ENCODE data around the gene ZNF691. TPM values are rescaled to one million over a fixed set of nuclear protein-coding genes. Genes with fewer than 3 reads are reported as not detected.
A peak's percentile ranks its signal among the peaks of the same experiment; 100 is the strongest.

Gene ZNF691
- total and polyA plus RNA-seq, 9 donors, result 7.9 to 14.1 (median 12.3) TPM

GRCh38 chr1:42886046-42886739, 39.8 kb downstream of the ZNF691 start:
- intact Hi-C loops (cut with DNase I), result no loop called here
- TF ChIP-seq CTCF (IDR thresholded peaks at IDR 0.05), result no peak
- TF ChIP-seq EP300 (IDR thresholded peaks at IDR 0.05), result no peak
- no peak for TF ChIP-seq POLR2A (IDR thresholded peaks at IDR 0.05)
- WGBS, 3 donors, result 80 to 82% (median 81%) methylated on average over 16 of the region's 16 CpGs

GRCh38 chr1:42886800-42887199, 40.4 kb downstream of the ZNF691 start:
- intact Hi-C loops (cut with DNase I), result no loop called here
- Histone ChIP-seq H3K27ac (no peak overlapping the region), H3K9me3 (no peaks in the 10 kb centered on the region), H3K27me3 (no peaks in the 10 kb centered on the region), H3K36me3 (no peaks in the 10 kb centered on the region), H3K4me3 (no peak overlapping the region), H3K4me1 (ENCODE audit: insufficient read depth) (no peaks in the 10 kb centered on the region)
- 48 to 50% (median 49%) methylated on average over 20 to 21 of the region's 21 CpGs for WGBS, 3 donors
- DNase-seq, result peak in 2 of 5 donors; percentile 33 to 43
- TF ChIP-seq POLR2A (IDR thresholded peaks at IDR 0.05), result no peak
- no peak for TF ChIP-seq CTCF (IDR thresholded peaks at IDR 0.05)
- TF ChIP-seq EP300 (IDR thresholded peaks at IDR 0.05), result no peak

More at GRCh38 chr1:42886046-42886739, 39.8 kb downstream of the ZNF691 start:
- DNase-seq, result no peak
- no peaks in the 10 kb centered on the region for H3K36me3 ChIP-seq
- no peaks in the 10 kb centered on the region for H3K4me1 ChIP-seq (ENCODE audit: insufficient read depth)
- H3K27me3 ChIP-seq, result no peaks in the 10 kb centered on the region
- no peak overlapping the region for H3K27ac ChIP-seq
- H3K9me3 ChIP-seq, result no peaks in the 10 kb centered on the region
- H3K4me3 ChIP-seq, result no peak overlapping the region

- H3K9me3 ChIP-seq, result no peaks in the 10 kb centered on the region
- TF ChIP-seq CTCF (IDR thresholded peaks at IDR 0.05) (no peak), POLR2A (IDR thresholded peaks at IDR 0.05) (no peak), EP300 (IDR thresholded peaks at IDR 0.05) (no peak)
- intact Hi-C loops (cut with DNase I), result no loop called here
- no peaks in the 10 kb centered on the region for H3K36me3 ChIP-seq
- no peak overlapping the region for H3K27ac ChIP-seq
- H3K27me3 ChIP-seq, result no peaks in the 10 kb centered on the region
- no peak for DNase-seq
- no peak overlapping the region for H3K4me3 ChIP-seq
- WGBS, 3 donors, result 94 to 95% (median 94%) methylated on average over 16 to 20 of the region's 20 CpGs
- no peaks in the 10 kb centered on the region for H3K4me1 ChIP-seq (ENCODE audit: insufficient read depth)
Measured at GRCh38 chr1:42887366-42887765, 41.0 kb downstream of the ZNF691 start.

- Histone ChIP-seq H3K9me3 (no peaks in the 10 kb centered on the region), H3K36me3 (no peaks in the 10 kb centered on the region), H3K27me3 (no peaks in the 10 kb centered on the region), H3K4me3 (no peak overlapping the region), H3K27ac (no peak overlapping the region), H3K4me1 (ENCODE audit: insufficient read depth) (no peaks in the 10 kb centered on the region)
- no peak for DNase-seq
- WGBS, 3 donors, result 87 to 95% (median 89%) methylated on average over 31 of the region's 31 CpGs
- intact Hi-C loops (cut with DNase I), result no loop called here
- TF ChIP-seq EP300 (IDR thresholded peaks at IDR 0.05) (no peak), CTCF (IDR thresholded peaks at IDR 0.05) (no peak), POLR2A (IDR thresholded peaks at IDR 0.05) (no peak)
Measured at GRCh38 chr1:42888013-42888633, 41.7 kb downstream of the ZNF691 start.
